ENCODE results near the gene MSX1. TPM values are rescaled to one million over a fixed set of nuclear protein-coding genes. Genes with fewer than 3 reads are reported as not detected.

MSX1 gene
- total RNA-seq, 4 donors from 2014 or later, result 9.7 to 20.5 (median 14.2) TPM

GRCh38 chr4:4890574-4891255 is 31.2 kb downstream of the MSX1 start:
- ATAC-seq (ENCODE audit: low FRiP score) (no peak), DNase-seq (ENCODE audit: low spot score) (no peak)
- no peak for TF ChIP-seq CTCF (IDR thresholded peaks at IDR 0.05)

DNA sequence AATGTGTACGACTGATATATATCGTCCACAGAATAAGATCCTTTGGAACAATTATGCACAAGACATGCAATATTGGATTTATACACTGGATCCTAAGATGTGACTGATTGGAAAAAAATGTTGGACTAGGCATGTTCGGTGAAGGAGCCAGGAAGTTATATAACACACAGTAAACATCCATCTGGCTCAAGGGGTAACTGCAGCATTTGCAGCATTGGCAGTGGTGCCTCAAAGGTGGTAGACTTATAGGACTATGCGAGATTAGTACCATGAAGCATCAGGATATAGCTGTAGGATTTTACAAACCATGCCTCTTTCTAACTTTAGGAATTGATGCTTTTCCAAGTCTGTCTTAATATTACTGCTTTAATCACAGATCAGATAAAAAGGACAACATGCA is 34.3 kb downstream of the MSX1 start:
- no peak for TF ChIP-seq CTCF (IDR thresholded peaks at IDR 0.05)
- DNase-seq (ENCODE audit: low spot score), result no peak
- no peak for ATAC-seq (ENCODE audit: low FRiP score)

DNA sequence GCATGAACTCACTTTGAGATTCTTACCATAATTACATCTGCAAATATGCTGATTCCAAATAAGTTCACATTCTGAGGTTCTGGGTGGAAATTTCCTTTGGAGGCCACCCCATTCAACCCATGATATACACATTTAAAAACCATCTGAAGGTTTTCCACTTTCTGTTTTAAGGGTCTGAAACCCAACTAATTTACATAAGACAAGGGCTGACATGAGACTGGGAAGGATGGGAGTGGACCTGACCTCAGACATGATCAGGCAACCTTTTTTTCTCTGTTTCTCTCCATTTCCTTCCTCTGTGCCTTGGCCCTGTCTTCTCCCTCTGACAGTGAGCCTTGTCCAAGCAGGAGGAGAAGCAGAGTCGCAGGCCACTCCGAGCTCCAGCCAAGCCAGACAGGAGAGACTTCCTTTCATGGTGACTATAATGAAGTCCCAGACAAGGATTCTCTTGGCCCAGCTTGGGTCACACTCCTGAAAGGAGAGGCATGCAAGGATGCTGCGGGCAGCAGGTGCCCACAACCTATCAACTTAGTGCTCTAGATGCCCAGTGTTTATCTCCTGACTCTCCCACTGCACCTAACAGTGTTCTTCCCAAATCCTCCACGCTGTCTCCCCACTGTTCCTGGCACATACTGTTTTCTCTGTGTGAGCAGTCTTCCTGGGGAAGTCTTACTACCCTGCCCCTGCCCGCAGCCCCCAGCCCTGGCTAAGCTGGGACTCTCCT is 39.9 kb downstream of the MSX1 start:
- no peak for TF ChIP-seq CTCF (IDR thresholded peaks at IDR 0.05)
- ATAC-seq (ENCODE audit: low FRiP score), result no peak
- no peak for DNase-seq (ENCODE audit: low spot score)

- TF ChIP-seq CTCF (IDR thresholded peaks at IDR 0.05), result no peak
- DNase-seq (ENCODE audit: low spot score) (no peak), ATAC-seq (ENCODE audit: low FRiP score) (no peak)
These were observed 42.4 kb downstream of the MSX1 start for GRCh38 chr4:4901877-4902276.

DNA sequence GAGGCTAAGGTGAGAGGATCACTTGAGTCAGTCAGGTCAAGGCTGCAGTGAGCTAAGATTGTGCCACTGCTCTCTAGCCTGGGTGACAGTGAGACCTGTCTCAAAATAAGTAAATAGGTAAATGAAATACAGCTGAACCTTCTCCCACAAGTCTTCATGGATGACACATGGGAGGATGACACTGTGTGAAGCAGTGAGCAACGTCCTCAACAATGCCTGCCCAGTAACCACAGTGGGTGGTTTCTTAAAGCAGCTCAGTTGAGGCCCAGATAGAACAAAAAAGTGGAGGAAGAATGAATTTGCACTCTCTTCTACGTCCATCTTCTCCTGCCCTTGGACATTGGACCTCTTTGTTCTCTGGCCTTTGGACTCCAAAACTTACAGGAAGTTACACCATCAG is 52.7 kb downstream of the MSX1 start:
- no peak for TF ChIP-seq CTCF (IDR thresholded peaks at IDR 0.05)
- DNase-seq (ENCODE audit: low spot score), result no peak
- no peak for ATAC-seq (ENCODE audit: low FRiP score)

DNA sequence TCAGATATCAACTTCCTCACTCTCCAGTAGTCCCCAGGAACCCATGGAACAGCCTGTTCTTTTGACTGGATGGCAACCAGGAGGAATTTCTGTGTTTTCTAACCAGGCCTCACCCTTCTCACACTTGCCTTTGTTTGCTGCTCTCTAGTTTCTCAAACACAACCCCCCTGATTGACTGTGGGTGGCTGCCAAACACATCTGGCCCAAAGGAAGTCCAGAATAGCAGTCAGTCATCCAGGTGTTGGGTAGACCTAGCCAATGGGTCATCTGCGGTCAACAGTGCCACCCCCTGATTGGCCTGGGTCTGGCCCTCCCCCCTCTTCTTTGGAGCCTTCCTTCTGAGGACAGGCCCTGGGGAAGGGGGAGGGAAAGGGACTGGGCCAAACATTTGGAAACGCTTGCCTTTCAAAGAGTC is 53.7 kb downstream of the MSX1 start:
- no peak for ATAC-seq (ENCODE audit: low FRiP score)
- TF ChIP-seq CTCF (IDR thresholded peaks at IDR 0.05), result no peak
- DNase-seq (ENCODE audit: low spot score), result no peak

Other genes starting within 250 kb of the MSX1 start
- gene CYTL1, start 159.8 kb downstream of the MSX1 start, total RNA-seq, result 1 to 10 TPM in 2 of 4 donors, under 1 TPM in 1, not detected in 1; 0.46 to 1.1 (median 1.1) TPM
- gene STK32B, start 191.8 kb downstream of the MSX1 start, total RNA-seq, result 1 to 10 TPM; 2.4 to 3.9 (median 3.1) TPM

Data from omental fat pad (tissue), 4 donors.